Measurements from ENCODE around the gene PITRM1.

GRCh38 chr10:3109633-3110032, 62.9 kb downstream of the PITRM1 start:
- no peak for TF ChIP-seq CTCF (IDR thresholded peaks at IDR 0.05)
- TF ChIP-seq POLR2A (IDR thresholded peaks at IDR 0.05) = no peak

Data from lower leg skin (tissue), 3 donors.